K562 (cell line): Measurements from ENCODE around the gene C21orf58. TPM values are rescaled to one million over a fixed set of nuclear protein-coding genes. Genes with fewer than 3 reads are reported as not detected.

Experiments used
- CBX5 ChIP-seq: IDR thresholded peaks from 2 replicates; pipeline ENCODE4 v1.6.1; 2014; ENCODE audit warnings: low read depth, borderline replicate concordance
- EP300 ChIP-seq: IDR thresholded peaks from 2 replicates; pipeline ENCODE4 v1.6.1; 2012; ENCODE audit warnings: low read length, improper control_type of control experiment
- ETV6 ChIP-seq, 3 experiments: fragments of 150-350 bp in 1 of 3; sonication (generic) in 1 of 3; formaldehyde crosslinking in 1 of 3; IDR thresholded peaks; 2 replicates each; pipeline versions ENCODE4 v1.6.1 to v1.8.0; 2014 to 2022; ENCODE audit warnings: borderline replicate concordance in 2 of 3, low read depth in 2 of 3, antibody characterized with exemption in 1 of 3, low read length in 1 of 3, mild to moderate bottlenecking in 1 of 3, missing genetic modification reagents in 1 of 3
- FOXK2 ChIP-seq, 2 experiments: fragments of 450-650 bp; IDR thresholded peaks in 1 of 2; conservative IDR thresholded peaks in 1 of 2; 2 replicates each; pipeline ENCODE4 v1.6.1; 2016; ENCODE audit warnings: low read depth in 2 of 2, mild to moderate bottlenecking in 1 of 2
- FUS ChIP-seq: fragments of 200-400 bp; formaldehyde crosslinking; optimal IDR thresholded peaks from 2 replicates; pipeline ENCODE3; 2017; ENCODE audit warnings: low read depth, low read length
- MYNN ChIP-seq, 2 experiments: sonication (generic); formaldehyde crosslinking in 1 of 2; IDR thresholded peaks; 2 replicates each; pipeline versions ENCODE4 v1.5.0 to v1.6.1; 2016 to 2020; ENCODE audit warnings: antibody characterized with exemption in 1 of 2, missing genetic modification reagents in 1 of 2
- SIN3B ChIP-seq: fragments of 450-650 bp; IDR thresholded peaks from 2 replicates; pipeline ENCODE4 v1.6.1; 2017; ENCODE audit warnings: low read depth, mild to moderate bottlenecking, moderate library complexity
- THRAP3 ChIP-seq: fragments of 450-650 bp; IDR thresholded peaks from 2 replicates; pipeline ENCODE4 v1.6.1; 2016; ENCODE audit warnings: mild to moderate bottlenecking, inconsistent platforms, borderline replicate concordance
- ZMIZ1 ChIP-seq, 2 experiments: fragments of 150-350 bp in 1 of 2; IDR thresholded peaks; 2 replicates each; pipeline ENCODE4 v1.6.1; 2012 to 2016; ENCODE audit warnings: low read depth in 2 of 2, low read length in 2 of 2, mild to moderate bottlenecking in 1 of 2, moderate library complexity in 1 of 2
- ZNF134 ChIP-seq: fragments of 250-450 bp; sonication (Bioruptor Pico); conservative IDR thresholded peaks from 2 replicates; pipeline ENCODE4 v1.4.0; 2020
- ZNF3 ChIP-seq: fragments of 250-450 bp; sonication (Bioruptor Pico); IDR thresholded peaks from 2 replicates; pipeline ENCODE4 v1.5.0; 2021; ENCODE audit warnings: mild to moderate bottlenecking, moderate library complexity
- ZNF316 ChIP-seq: fragments of 450-650 bp; IDR thresholded peaks from 2 replicates; pipeline ENCODE4 v1.6.1; 2016
- ZNF407 ChIP-seq: fragments of 450-650 bp; IDR thresholded peaks from 2 replicates; pipeline ENCODE4 v1.6.1; 2016; ENCODE audit warnings: low read depth
- ZNF764 ChIP-seq: fragments of 250-450 bp; sonication (Bioruptor Pico); IDR thresholded peaks from 2 replicates; pipeline ENCODE4 v1.4.0; 2020; ENCODE audit warnings: low read depth, mild to moderate bottlenecking, moderate library complexity
- ZNF830 ChIP-seq: fragments of 250-450 bp; sonication (Bioruptor Pico); IDR thresholded peaks from 2 replicates; pipeline ENCODE4 v1.5.0; 2021; ENCODE audit warnings: mild to moderate bottlenecking
- polyA plus RNA-seq, 8 experiments: library from polyadenylated mRNA; depleted of rRNA in 4 of 8; stranded (reverse) in 5 of 8; unstranded in 3 of 8; fragments of >200 nt; fragmentation: Nextera tagmentation in 2 of 8; fragmentation: Illumina TruSeq in 1 of 8; extraction: Ambion mirVana in 2 of 8; extraction: Trizol in 1 of 8; gene quantifications; 2 replicates each; pipeline versions ENCODE4 v1.2.1 to v1.2.3, GENCODE V29; 2011 to 2014; ENCODE audit warnings: inconsistent platforms in 1 of 8, missing spikeins in 1 of 8
- total RNA-seq, 7 experiments: library from RNA; depleted of rRNA in 6 of 7; stranded (reverse); fragments of >200 nt in 6 of 7; fragmentation: Illumina TruSeq in 2 of 7; extraction: Trizol in 2 of 7; gene quantifications; 2 replicates each; pipeline versions ENCODE4 v1.2.1 to v1.2.3, GENCODE V29; 2011 to 2021; ENCODE audit warnings: low replicate concordance in 1 of 7

Gene C21orf58
- total and polyA plus RNA-seq, 9 of the 15 experiments (the other 6 are each of a cell fraction or from before 2014, with no cell fraction given): 1.2 to 30.5 (median 12.4) TPM

GRCh38 chr21:46285761-46286647, 37.7 kb downstream of the C21orf58 start, which contains the start of gene YBEY (continued):
- peak in 1 of 2 experiments; percentile 63; a peak in 1 of 4 replicates for TF ChIP-seq ZMIZ1 (IDR thresholded peaks at IDR 0.05; ENCODE audit: low read depth in 2 of 2, low read length in 2 of 2)
- no peak for TF ChIP-seq THRAP3
- TF ChIP-seq ZNF764 (CRISPR knock-in tag): no peak
- peak; percentile 95 for TF ChIP-seq SIN3B
- peak; percentile 19; the same call in 1 of the 2 replicates for TF ChIP-seq EP300
- TF ChIP-seq ZNF134 (CRISPR knock-in tag): no peak
- peak; percentile 13; the same call in 1 of the 2 replicates for TF ChIP-seq MYNN (IDR thresholded peaks at IDR 0.05)
- no peak for TF ChIP-seq MYNN (CRISPR knock-in tag; IDR thresholded peaks at IDR 0.05)
- peak in 1 of 2 experiments; percentile 27; a peak in 1 of 4 replicates for TF ChIP-seq ETV6 (IDR thresholded peaks at IDR 0.05; ENCODE audit: borderline replicate concordance in 1 of 2, low read depth in 2 of 2, low read length in 1 of 2)
- TF ChIP-seq ETV6 (CRISPR knock-in tag; IDR thresholded peaks at IDR 0.05; ENCODE audit: borderline replicate concordance): peak; percentile 65; the same call in 1 of the 2 replicates
- TF ChIP-seq ZNF407: no peak
- TF ChIP-seq ZNF3 (CRISPR knock-in tag): no peak
- 0 out of 2 replicates have a peak, but pooled peaks have one; percentile 50 for TF ChIP-seq CBX5
- TF ChIP-seq ZNF316: 0 out of 2 replicates have a peak, but pooled peaks have one; percentile 7
- peak; percentile 18 to 46; a peak in 1 of 4 replicates for TF ChIP-seq FOXK2 (conservative IDR thresholded peaks at IDR 0.05 in 1 of 2, IDR thresholded peaks at IDR 0.05 in 1 of 2; ENCODE audit: low read depth in 2 of 2)
- TF ChIP-seq FUS: peak; percentile 93
- TF ChIP-seq ZNF830 (CRISPR knock-in tag): peak; percentile 91; the same call in 1 of the 2 replicates
